GM12873 (cell line): ENCODE results near the gene SKAP1.

ENCODE experiments used
- TF ChIP-seq, protein P1 (sequence below): IDR thresholded peaks from 2 replicates; pipeline ENCODE4 v1.5.1; 2012; ENCODE audit warnings: low read depth, mild to moderate bottlenecking, moderate library complexity, low read length, control low read depth; ENCODE audit not compliant: insufficient read depth; ENCODE audit errors: missing control alignments

The SKAP1 gene

DNA sequence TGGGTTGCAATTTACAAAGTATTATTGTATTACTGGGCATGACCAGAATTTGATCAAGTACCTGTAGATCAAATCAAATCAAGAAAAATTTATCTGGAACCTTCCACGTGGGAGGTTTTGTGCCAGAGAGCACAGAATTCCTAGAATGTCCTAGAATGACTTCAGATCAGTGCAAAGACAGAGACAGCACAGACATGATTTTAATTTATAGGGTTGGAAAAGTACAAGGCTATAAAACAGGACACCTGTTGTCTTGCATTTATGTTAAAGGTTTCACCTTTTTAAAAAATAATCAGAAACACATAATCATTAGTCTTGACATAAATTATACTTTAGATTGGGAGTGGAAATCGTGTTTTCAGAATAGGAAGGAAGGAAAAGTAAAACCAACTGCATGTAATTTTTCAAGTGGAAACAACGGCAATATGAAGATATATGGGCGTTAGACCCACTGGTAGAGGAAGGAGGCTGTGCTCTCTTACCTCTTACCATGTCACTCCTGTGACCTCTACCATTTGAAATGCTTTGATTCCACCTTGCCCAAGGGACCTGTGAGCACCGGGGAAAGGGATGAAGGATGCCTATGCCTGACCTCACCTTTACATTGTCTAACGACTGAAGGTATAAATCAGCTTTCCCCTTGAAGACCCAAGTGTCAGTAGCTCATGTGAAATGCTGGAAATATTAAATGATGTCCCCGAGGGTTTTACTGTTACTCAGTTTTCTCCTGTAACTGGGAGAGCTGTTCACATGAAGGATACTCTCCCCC lies 222.1 kb downstream of the SKAP1 start:
- TF ChIP-seq, protein P1, sequence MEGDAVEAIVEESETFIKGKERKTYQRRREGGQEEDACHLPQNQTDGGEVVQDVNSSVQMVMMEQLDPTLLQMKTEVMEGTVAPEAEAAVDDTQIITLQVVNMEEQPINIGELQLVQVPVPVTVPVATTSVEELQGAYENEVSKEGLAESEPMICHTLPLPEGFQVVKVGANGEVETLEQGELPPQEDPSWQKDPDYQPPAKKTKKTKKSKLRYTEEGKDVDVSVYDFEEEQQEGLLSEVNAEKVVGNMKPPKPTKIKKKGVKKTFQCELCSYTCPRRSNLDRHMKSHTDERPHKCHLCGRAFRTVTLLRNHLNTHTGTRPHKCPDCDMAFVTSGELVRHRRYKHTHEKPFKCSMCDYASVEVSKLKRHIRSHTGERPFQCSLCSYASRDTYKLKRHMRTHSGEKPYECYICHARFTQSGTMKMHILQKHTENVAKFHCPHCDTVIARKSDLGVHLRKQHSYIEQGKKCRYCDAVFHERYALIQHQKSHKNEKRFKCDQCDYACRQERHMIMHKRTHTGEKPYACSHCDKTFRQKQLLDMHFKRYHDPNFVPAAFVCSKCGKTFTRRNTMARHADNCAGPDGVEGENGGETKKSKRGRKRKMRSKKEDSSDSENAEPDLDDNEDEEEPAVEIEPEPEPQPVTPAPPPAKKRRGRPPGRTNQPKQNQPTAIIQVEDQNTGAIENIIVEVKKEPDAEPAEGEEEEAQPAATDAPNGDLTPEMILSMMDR: no peak

DNA sequence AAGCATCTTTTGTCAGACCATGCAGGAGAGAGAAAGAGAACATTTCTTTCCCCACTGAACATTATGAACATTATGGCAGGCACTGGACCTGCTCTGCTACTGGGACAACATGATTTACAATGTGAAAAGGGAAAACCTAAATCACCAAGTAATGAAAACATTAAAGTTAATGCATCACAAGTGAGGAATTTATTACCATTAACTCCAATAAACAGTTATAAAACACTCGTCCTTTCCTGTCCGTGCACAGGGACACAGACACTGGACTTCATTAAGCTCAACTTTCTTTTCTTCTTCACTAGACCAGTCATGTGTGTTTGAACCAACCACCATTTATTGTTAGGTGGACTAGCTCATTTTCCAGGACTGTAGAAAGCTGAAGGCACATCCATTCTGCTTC lies 227.1 kb downstream of the SKAP1 start:
- TF ChIP-seq, protein P1: no peak

DNA sequence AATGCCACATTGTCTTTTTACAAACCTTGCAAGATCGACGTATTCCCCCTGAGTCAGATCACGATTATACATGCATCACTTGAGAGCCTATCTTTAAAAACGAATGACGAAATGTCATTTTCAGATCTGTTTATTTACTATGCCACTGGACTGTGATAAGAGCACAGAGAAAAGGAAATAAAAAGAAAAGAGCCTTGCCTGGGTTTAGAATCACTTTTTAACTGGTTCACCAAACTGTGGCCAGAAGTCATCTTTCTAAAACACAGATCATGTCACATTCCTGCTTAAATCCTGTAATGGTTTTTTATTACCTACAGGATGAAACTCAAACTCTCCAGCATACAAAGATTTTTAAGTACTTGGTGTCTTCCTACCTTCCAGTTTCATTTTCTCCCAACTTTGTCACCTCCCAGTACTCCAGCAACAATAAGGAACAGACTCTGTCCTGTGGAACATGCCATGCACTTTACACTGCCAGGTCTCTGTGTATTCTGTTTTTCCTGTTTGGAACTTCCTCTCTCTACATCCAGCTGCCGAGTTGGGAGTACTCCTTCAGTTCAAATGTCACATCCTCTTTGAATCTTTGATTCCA lies 231.0 kb downstream of the SKAP1 start:
- TF ChIP-seq, protein P1: no peak

DNA sequence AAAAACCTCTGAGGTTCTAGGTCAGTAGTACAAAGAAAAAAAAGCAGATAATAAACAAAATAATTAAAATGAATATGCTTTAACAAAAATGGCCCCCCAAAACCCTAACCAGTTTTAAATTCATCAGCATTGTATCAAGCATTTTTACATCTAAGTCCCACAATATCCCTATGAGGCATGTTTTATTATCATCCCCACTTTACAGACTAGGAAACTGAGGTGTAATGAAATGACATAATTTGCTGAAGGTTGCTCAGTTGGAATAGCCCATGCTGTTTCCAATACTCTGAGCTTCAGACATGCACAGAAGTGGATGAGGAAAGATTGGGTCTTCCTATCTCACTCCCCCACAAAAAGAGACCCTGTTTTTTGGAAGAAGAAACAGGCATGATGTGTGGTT lies 234.1 kb downstream of the SKAP1 start:
- TF ChIP-seq, protein P1: no peak

DNA sequence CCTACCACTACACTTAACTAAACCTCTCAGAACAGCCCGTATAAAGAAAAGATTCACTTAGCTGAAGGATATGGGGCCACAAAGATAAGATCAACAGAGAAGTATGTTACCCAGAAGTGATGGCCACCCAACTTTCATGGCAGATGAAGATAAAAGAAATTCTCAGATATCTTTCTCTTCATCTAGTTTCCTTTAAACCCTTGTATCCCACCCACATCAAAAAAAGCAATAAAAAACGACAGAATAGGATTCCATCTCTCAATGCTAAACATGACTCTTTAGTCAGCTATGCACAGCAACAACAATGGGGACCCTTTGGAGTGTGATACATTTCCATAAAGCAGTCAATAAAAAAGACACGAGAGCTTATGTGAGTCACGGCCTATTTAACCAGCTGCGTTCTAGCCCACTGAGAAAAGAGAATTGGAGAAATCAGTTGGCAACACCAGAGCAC lies 235.9 kb downstream of the SKAP1 start:
- TF ChIP-seq, protein P1: no peak

DNA sequence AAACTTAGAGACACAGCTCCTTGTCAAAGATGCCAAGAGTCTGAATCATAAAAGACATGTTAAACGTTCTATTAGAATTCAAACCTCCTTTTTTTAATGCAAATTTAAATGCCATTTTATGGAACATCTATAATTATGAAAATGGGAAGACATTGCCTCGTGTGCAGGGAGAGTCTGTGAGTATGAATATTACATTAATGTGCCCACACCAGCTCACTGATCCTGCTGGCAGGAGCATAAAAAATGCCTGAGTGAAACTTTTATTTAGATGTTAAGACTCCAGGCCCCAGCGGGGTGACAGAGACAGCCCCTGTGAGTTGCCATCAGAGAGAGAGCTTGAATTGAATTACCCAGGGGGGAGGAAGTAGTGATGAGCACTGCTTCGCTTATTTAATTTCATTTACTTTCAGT lies 237.7 kb downstream of the SKAP1 start:
- TF ChIP-seq, protein P1: no peak

DNA sequence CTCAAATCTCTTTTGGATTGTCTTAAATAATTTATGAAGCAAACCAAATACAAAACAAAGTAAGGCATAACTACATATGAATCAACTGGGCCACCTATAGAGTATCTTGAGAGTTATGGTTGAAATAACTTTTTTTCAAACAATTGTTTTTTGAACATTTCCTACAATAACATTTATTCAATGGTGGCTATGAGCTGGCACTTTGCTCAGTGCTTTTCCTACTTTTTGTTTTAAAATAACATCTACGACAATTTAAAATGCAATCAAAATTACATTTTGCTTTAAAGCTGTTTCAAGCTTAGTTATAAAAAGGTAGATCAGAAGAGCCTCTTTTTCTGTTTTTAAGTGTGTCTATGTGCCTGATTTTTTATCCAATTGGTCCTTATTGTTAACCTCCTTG lies 238.7 kb downstream of the SKAP1 start:
- TF ChIP-seq, protein P1: no peak
